ENCODE results near the gene SMARCAL1. TPM values are rescaled to one million over a fixed set of nuclear protein-coding genes. Genes with fewer than 3 reads are reported as not detected.

SMARCAL1 gene
- total and polyA plus RNA-seq, 8 donors, result 5.8 to 152 (median 18.3) TPM

DNA sequence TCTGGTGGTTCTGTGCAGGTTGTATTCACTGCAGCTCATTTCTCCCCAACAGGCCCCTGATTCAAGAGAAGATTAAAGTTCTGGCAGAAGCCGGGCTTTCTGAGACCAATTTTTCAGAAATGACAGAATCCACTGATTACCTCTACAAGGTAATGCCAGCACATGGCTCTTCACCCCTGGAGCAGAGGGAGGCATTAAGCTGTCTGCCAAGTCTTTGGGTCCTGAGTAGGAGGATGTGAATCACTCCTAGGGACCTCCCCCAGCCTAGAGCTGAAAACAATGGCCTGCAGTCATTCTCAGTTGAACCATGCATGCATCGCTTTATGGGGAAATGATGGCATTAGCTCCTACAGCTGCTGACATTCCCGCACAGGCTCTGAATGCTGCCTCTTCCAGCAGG, 65.9 kb downstream of the SMARCAL1 start:
- Histone ChIP-seq H3K27me3 (no peaks in the 10 kb centered on the region), H3K4me3 (no peak overlapping the region), H3K4me1 (no peaks in the 10 kb centered on the region), H3K9me3 (no peaks in the 10 kb centered on the region), H3K36me3 (peaks cover 16 to 86% (median 81%) of the 10 kb centered on the region in 4 donors), H3K27ac (no peak overlapping the region)
- intact Hi-C loops (cut with DNase I; ENCODE audit: low total_unique reads), result no loop called here
- no peak for TF ChIP-seq CTCF (IDR thresholded peaks at IDR 0.05)
- TF ChIP-seq POLR2AphosphoS5 (IDR thresholded peaks at IDR 0.05), result no peak
- TF ChIP-seq POLR2A (IDR thresholded peaks at IDR 0.05), result no peak
- no peak for TF ChIP-seq EP300 (IDR thresholded peaks at IDR 0.05)
- DNase-seq, result peak in 1 of 2 donors; percentile 46
- 81 to 92% (median 86%) methylated on average over 3 of the region's 3 CpGs for WGBS, 5 donors

DNA sequence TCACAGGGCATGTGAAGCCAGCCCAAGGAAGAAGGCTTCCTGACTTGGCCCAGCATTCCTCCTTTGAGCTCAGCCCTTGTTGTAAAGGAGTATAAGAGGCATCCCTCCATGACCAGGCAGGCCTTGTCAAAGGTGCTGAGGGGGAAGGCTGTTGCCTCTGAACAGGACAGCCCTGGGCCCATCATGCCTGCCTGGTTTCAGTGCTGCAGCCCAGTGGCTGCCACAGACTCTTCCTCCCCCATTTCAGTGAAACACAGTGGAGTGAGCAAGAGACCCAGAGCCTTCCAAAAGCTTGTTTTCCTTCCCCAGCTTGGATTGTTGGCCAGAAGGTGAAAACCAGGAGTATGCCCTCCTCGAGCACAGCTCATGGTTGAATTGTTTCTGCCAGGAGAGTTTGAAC, 66.5 kb downstream of the SMARCAL1 start:
- H3K4me1 ChIP-seq, result no peaks in the 10 kb centered on the region
- no peaks in the 10 kb centered on the region for H3K9me3 ChIP-seq
- no peak overlapping the region for H3K27ac ChIP-seq
- no peak for DNase-seq
- intact Hi-C loops (cut with DNase I; ENCODE audit: low total_unique reads), result no loop called here
- H3K4me3 ChIP-seq, result no peak overlapping the region
- no peaks in the 10 kb centered on the region for H3K27me3 ChIP-seq
- H3K36me3 ChIP-seq, result peaks cover 16 to 92% (median 86%) of the 10 kb centered on the region in 4 donors
- WGBS, 5 donors, result 77 to 100% (median 95%) methylated on average over 1 of the region's 1 CpG
- no peak for TF ChIP-seq EP300 (IDR thresholded peaks at IDR 0.05)
- no peak for TF ChIP-seq POLR2AphosphoS5 (IDR thresholded peaks at IDR 0.05)
- TF ChIP-seq CTCF (IDR thresholded peaks at IDR 0.05), result no peak
- no peak for TF ChIP-seq POLR2A (IDR thresholded peaks at IDR 0.05)

DNA sequence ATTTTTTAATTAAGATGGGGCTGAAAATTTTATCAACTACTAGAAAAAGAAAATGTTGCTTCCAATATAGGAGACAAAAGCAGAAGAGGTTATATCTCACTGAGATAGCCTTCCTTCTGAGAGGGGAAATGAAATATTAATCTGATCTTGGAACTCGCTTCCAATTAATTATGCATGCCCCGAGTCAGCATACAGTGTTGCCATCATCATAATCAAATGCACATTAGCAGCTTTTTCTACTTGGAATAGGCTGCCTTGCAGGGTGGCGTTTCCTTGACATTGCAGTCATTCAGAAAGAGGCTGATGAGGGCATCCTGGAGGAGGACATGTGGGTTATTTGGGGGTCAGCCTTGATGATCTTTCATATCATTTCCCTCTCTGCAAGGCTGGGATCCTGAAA, 67.9 kb downstream of the SMARCAL1 start:
- Histone ChIP-seq H3K36me3 (peaks cover 16 to 84% (median 81%) of the 10 kb centered on the region in 4 donors), H3K4me3 (no peak overlapping the region), H3K9me3 (no peaks in the 10 kb centered on the region), H3K27ac (no peak overlapping the region), H3K27me3 (no peaks in the 10 kb centered on the region), H3K4me1 (no peaks in the 10 kb centered on the region)
- TF ChIP-seq EP300 (IDR thresholded peaks at IDR 0.05) (no peak), POLR2A (IDR thresholded peaks at IDR 0.05) (no peak), CTCF (IDR thresholded peaks at IDR 0.05) (no peak), POLR2AphosphoS5 (IDR thresholded peaks at IDR 0.05) (no peak)
- intact Hi-C loops (cut with DNase I; ENCODE audit: low total_unique reads), result no loop called here
- 88 to 97% (median 90%) methylated on average over 3 of the region's 3 CpGs for WGBS, 5 donors
- no peak for DNase-seq

GRCh38 chr2:216482640-216483039, 70.4 kb downstream of the SMARCAL1 start:
- no peak overlapping the region for H3K4me3 ChIP-seq
- no peak for DNase-seq
- 74 to 94% (median 83%) methylated on average over 2 of the region's 2 CpGs for WGBS, 5 donors
- H3K9me3 ChIP-seq, result no peaks in the 10 kb centered on the region
- no peaks in the 10 kb centered on the region for H3K4me1 ChIP-seq
- H3K27ac ChIP-seq, result no peak overlapping the region
- H3K36me3 ChIP-seq, result peaks cover 16 to 60% (median 59%) of the 10 kb centered on the region in 4 donors
- intact Hi-C loops (cut with DNase I; ENCODE audit: low total_unique reads), result no loop called here
- TF ChIP-seq POLR2AphosphoS5 (IDR thresholded peaks at IDR 0.05) (no peak), CTCF (IDR thresholded peaks at IDR 0.05) (no peak), POLR2A (IDR thresholded peaks at IDR 0.05) (no peak), EP300 (IDR thresholded peaks at IDR 0.05) (no peak)
- H3K27me3 ChIP-seq, result no peaks in the 10 kb centered on the region
